Vagina (tissue), 2 donors: ENCODE measurements around the gene PAFAH1B1. TPM values are rescaled to one million over a fixed set of nuclear protein-coding genes. Genes with fewer than 3 reads are reported as not detected.

Experiments used
- DNase-seq, 2 donors: peaks; one replicate each; pipeline ENCODE4 v3.0.0-alpha.2; 2017; ENCODE audit errors: extremely low spot score in 2 of 2
- H3K27ac ChIP-seq: fragments of 200-600 bp; sonication (generic); one replicate; pipeline ENCODE4 v1.5.1; 2019
- H3K27me3 ChIP-seq: fragments of 200-600 bp; sonication (generic); one replicate; pipeline ENCODE4 v1.5.1; 2019
- H3K36me3 ChIP-seq, 2 donors: fragments of 200-600 bp; sonication (generic); one replicate each; pipeline ENCODE4 v1.5.1; 2017 to 2019
- H3K4me1 ChIP-seq: fragments of 200-600 bp; sonication (generic); one replicate; pipeline ENCODE4 v1.5.1; 2019
- H3K4me3 ChIP-seq, 2 donors: fragments of 200-600 bp; sonication (generic); 1 replicate in 1 of 2; 2 replicates in 1 of 2; pipeline ENCODE4 v1.5.1; 2016 to 2019
- H3K9me3 ChIP-seq: fragments of 200-600 bp; sonication (generic); one replicate; pipeline ENCODE4 v1.5.1; 2019
- POLR2A ChIP-seq, 2 donors: fragments of 450-650 bp; IDR thresholded peaks; one replicate each; pipeline ENCODE4 v1.6.1; 2017; ENCODE audit warnings: antibody characterized with exemption in 2 of 2, mild to moderate bottlenecking in 2 of 2, moderate library complexity in 2 of 2
- POLR2AphosphoS5 ChIP-seq, 2 donors: sonication (generic); formaldehyde crosslinking; IDR thresholded peaks; one replicate each; pipeline ENCODE4 v1.9.0; 2017; ENCODE audit warnings: antibody characterized with exemption in 2 of 2, mild to moderate bottlenecking in 2 of 2, low read depth in 1 of 2; ENCODE audit not compliant: insufficient read depth in 1 of 2
- intact Hi-C: fragments of 100-400 bp; cut with DNase I; formaldehyde crosslinking; loops from one replicate; pipeline ENCODE4 v1.15.1; 2023
- total RNA-seq: library from RNA; depleted of rRNA; stranded (reverse); fragments of >200 nt; gene quantifications from one replicate; pipeline ENCODE4 v1.2.3, GENCODE V29; 2016
- TF ChIP-seq, protein P1 (sequence below), 3 experiments: fragments of 450-650 bp in 2 of 3; fragments of 200-600 bp in 1 of 3; sonication (generic) in 1 of 3; IDR thresholded peaks; one replicate each; pipeline ENCODE4 v1.5.1; 2017 to 2019; ENCODE audit warnings: antibody characterized with exemption in 3 of 3, mild to moderate bottlenecking in 2 of 3, moderate library complexity in 2 of 3

PAFAH1B1 gene
- total RNA-seq, 1 donor from 2014 or later = 102 TPM

DNA sequence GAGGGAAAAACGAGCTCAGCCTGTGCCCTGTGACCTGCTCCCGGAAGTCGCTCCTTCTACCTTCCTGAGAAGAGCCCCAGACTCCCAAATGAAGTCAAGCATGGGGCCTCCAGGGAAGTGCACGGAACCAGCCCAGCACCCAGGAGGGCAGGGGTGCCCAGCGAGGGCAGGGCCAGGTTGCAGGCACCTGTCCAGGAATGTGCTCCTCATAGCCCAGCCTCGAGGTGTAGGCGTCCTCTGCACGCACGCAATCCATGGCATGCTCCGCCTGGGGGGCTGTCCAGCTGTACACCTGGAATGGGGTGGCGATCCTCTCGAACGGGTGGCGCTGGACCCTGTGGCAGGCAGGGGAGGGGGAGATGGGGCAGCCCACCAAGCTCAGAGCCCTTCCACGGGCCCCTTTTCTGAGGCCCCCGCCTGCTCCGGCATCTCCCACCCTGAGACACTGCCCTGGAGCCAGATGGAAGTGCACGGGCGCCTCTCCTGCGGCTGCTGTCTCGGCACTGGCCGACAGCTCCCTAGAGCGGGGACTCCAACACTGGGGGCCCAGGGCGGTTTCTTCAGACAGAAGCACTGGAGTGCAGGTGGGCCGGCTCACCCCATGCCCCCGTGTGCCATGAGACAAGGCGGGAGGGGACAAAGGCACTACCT lies 107.2 kb downstream of the PAFAH1B1 start:
- Histone ChIP-seq H3K27ac (no peak overlapping the region), H3K4me3 (no peak overlapping the region), H3K9me3 (no peaks in the 10 kb centered on the region), H3K36me3 (peaks cover 0 to 78% of the 10 kb centered on the region in 2 donors), H3K4me1 (peaks cover under 1% of the 10 kb centered on the region), H3K27me3 (no peaks in the 10 kb centered on the region)
- DNase-seq = no peak
- intact Hi-C loops = no loop called here
- no peak for TF ChIP-seq POLR2AphosphoS5 (IDR thresholded peaks at IDR 0.05; ENCODE audit: insufficient read depth in 1 of 2, low read depth in 1 of 2)
- TF ChIP-seq, protein P1, sequence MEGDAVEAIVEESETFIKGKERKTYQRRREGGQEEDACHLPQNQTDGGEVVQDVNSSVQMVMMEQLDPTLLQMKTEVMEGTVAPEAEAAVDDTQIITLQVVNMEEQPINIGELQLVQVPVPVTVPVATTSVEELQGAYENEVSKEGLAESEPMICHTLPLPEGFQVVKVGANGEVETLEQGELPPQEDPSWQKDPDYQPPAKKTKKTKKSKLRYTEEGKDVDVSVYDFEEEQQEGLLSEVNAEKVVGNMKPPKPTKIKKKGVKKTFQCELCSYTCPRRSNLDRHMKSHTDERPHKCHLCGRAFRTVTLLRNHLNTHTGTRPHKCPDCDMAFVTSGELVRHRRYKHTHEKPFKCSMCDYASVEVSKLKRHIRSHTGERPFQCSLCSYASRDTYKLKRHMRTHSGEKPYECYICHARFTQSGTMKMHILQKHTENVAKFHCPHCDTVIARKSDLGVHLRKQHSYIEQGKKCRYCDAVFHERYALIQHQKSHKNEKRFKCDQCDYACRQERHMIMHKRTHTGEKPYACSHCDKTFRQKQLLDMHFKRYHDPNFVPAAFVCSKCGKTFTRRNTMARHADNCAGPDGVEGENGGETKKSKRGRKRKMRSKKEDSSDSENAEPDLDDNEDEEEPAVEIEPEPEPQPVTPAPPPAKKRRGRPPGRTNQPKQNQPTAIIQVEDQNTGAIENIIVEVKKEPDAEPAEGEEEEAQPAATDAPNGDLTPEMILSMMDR (IDR thresholded peaks at IDR 0.05) = no peak
- no peak for TF ChIP-seq POLR2A (IDR thresholded peaks at IDR 0.05)

DNA sequence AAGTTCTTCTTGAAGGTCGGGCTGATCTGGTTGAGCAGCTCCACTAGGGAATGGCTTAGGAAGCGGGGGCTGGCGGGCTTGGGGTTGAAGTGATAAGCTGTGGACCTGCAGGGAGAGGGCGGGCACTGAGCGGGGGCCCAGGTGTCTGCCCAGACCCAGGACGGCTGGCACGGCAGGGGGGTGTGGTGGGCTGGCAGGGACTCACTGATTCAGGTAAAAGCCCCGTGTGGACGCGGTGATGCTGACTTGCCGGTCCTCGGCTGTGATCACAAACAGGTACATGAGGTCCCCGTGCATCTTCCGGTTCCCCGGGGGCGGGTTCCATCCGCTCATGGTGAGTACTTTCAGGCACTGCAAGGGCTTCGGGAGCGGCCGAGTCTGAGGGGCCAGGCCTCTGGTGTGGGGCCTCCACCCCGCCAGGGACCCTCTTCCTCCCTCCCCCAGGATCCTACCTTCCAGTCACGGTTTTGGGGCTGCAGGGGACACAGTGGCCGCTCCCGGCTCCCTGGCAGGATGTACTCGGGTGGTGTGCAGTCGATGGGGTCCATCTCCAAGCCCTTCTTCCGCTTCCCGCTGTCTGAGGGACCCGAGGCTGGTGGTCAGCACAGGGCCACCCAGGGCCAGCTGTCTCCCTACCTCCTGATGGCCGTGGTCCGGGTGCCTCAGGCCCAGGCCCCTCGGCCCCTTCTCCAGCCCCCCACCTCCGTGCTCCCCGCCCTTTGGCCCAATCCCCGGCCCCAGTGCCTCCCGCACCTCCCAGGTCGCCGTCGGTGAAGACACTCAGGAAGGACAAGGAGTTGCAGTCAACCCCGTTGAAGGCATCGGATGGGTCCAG lies 107.9 kb downstream of the PAFAH1B1 start:
- peaks cover 6% of the 10 kb centered on the region for H3K4me1 ChIP-seq
- no peak overlapping the region for H3K27ac ChIP-seq
- peaks cover 0 to 70% of the 10 kb centered on the region in 2 donors for H3K36me3 ChIP-seq
- no peaks in the 10 kb centered on the region for H3K9me3 ChIP-seq
- intact Hi-C loops = no loop called here
- H3K27me3 ChIP-seq = no peaks in the 10 kb centered on the region
- no peak overlapping the region for H3K4me3 ChIP-seq
- TF ChIP-seq POLR2AphosphoS5 (IDR thresholded peaks at IDR 0.05; ENCODE audit: insufficient read depth in 1 of 2, low read depth in 1 of 2) (no peak), POLR2A (IDR thresholded peaks at IDR 0.05) (no peak)
- TF ChIP-seq, protein P1 (IDR thresholded peaks at IDR 0.05) = no peak
- DNase-seq = no peak

DNA sequence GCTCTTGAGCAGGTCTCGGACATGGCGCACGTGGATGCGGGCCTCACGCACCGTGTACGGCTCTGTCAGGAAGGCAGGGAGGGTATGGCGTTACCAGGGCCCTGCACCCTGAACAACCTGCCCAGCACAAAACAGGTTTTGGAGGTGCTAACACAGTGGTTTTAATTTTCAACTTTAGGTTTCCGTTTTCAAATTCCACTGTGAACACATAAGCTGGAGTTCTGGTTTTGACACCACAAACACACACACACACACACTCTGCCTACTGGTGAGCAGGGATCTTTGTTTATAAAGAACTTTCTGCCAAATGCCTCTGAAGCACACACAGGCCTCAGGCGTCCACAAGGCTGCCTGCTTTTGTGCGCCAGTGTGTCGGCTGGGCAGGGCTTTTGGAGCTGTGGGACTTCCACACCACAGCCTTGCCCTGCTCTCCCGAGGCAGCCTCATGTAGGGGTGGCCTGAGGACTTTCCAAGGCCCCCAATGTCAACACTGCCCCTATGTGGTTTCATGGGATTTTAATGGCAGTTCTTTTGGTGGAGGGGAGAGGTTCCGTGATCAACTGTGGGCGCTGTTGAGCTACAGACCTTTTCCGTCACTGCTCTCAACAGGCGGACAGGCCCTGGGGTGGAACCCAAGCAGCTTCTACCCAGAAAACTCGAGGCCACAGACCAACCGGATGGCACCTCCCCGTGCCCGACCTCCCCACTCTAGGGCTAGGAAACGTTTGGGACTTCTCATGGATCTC lies 108.7 kb downstream of the PAFAH1B1 start:
- H3K27me3 ChIP-seq = no peaks in the 10 kb centered on the region
- intact Hi-C loops = no loop called here
- DNase-seq = no peak

DNA sequence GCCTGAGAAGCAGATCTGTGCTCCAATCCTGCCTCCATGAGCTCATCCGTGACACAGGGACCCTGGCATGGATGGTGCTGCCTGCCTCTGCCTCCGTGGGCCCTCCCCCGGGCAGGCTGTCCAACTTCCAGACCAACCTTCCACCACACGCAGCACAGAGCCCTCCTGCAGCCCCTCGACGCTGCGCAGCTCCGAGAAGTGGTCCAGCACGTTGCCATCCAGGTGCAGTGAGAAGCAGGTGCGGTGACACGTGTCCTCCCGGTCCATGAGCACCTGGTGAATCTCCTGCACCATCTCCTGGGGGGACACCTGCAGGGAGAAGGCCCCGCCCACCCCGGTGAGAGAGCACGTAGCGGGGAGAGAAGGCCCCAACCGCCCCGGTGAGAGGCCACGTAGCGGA lies 109.7 kb downstream of the PAFAH1B1 start:
- no peak overlapping the region for H3K4me3 ChIP-seq
- H3K36me3 ChIP-seq = peaks cover 0 to 52% of the 10 kb centered on the region in 2 donors
- TF ChIP-seq POLR2AphosphoS5 (IDR thresholded peaks at IDR 0.05; ENCODE audit: insufficient read depth in 1 of 2, low read depth in 1 of 2) (no peak), POLR2A (IDR thresholded peaks at IDR 0.05) (no peak)
- TF ChIP-seq, protein P1 (IDR thresholded peaks at IDR 0.05) = no peak
- no peaks in the 10 kb centered on the region for H3K9me3 ChIP-seq
- peaks cover 20% of the 10 kb centered on the region for H3K4me1 ChIP-seq
- DNase-seq = no peak
- H3K27ac ChIP-seq = no peak overlapping the region
- no peaks in the 10 kb centered on the region for H3K27me3 ChIP-seq
- intact Hi-C loops = no loop called here

More for the DNA sequence above, 108.7 kb downstream of the PAFAH1B1 start:
- H3K4me3 ChIP-seq = no peak overlapping the region
- peaks cover 0 to 62% of the 10 kb centered on the region in 2 donors for H3K36me3 ChIP-seq
- no peak overlapping the region for H3K27ac ChIP-seq
- H3K4me1 ChIP-seq = peaks cover 10% of the 10 kb centered on the region
- no peak for TF ChIP-seq POLR2A (IDR thresholded peaks at IDR 0.05)
- no peak for TF ChIP-seq POLR2AphosphoS5 (IDR thresholded peaks at IDR 0.05; ENCODE audit: insufficient read depth in 1 of 2, low read depth in 1 of 2)
- TF ChIP-seq, protein P1 (IDR thresholded peaks at IDR 0.05) = no peak
- no peaks in the 10 kb centered on the region for H3K9me3 ChIP-seq
